Suprapubic skin (tissue), 4 donors: ENCODE results near the gene ARL6IP1.

Experiments
- POLR2A ChIP-seq, 2 donors: fragments of 450-650 bp; IDR thresholded peaks; one replicate each; pipeline ENCODE4 v1.6.1; 2017; ENCODE audit warnings: antibody characterized with exemption in 2 of 2, mild to moderate bottlenecking in 2 of 2, moderate library complexity in 2 of 2
- POLR2AphosphoS5 ChIP-seq, 3 donors: sonication (generic); formaldehyde crosslinking; IDR thresholded peaks; one replicate each; pipeline ENCODE4 v1.6.1; 2017; ENCODE audit warnings: antibody characterized with exemption in 3 of 3
- TF ChIP-seq, protein P1 (sequence below), 2 donors: fragments of 200-600 bp in 1 of 2; fragments of 450-650 bp in 1 of 2; sonication (generic) in 1 of 2; IDR thresholded peaks; one replicate each; pipeline ENCODE4 v1.5.1; 2016 to 2019; ENCODE audit warnings: antibody characterized with exemption in 2 of 2, mild to moderate bottlenecking in 1 of 2, moderate library complexity in 1 of 2

GRCh38 chr16:18800293-18800692, 1.1 kb downstream of the ARL6IP1 start:
- TF ChIP-seq, protein P1, sequence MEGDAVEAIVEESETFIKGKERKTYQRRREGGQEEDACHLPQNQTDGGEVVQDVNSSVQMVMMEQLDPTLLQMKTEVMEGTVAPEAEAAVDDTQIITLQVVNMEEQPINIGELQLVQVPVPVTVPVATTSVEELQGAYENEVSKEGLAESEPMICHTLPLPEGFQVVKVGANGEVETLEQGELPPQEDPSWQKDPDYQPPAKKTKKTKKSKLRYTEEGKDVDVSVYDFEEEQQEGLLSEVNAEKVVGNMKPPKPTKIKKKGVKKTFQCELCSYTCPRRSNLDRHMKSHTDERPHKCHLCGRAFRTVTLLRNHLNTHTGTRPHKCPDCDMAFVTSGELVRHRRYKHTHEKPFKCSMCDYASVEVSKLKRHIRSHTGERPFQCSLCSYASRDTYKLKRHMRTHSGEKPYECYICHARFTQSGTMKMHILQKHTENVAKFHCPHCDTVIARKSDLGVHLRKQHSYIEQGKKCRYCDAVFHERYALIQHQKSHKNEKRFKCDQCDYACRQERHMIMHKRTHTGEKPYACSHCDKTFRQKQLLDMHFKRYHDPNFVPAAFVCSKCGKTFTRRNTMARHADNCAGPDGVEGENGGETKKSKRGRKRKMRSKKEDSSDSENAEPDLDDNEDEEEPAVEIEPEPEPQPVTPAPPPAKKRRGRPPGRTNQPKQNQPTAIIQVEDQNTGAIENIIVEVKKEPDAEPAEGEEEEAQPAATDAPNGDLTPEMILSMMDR (IDR thresholded peaks at IDR 0.05) = no peak
- TF ChIP-seq POLR2AphosphoS5 (IDR thresholded peaks at IDR 0.05) = no peak
- TF ChIP-seq POLR2A (IDR thresholded peaks at IDR 0.05) = no peak
